GM19238 (cell line): Measurements from ENCODE around the gene NUP50.
"Not testable (repeated sequence)": the region's sequence is repeated elsewhere in the genome, so short reads cannot be mapped to it uniquely, and the experiment has no call there.

Experiments used
- DNase-seq: peaks from one replicate; pipeline ENCODE4 v3.0.0; 2011; ENCODE audit warnings: low spot score; ENCODE audit not compliant: insufficient read length

NUP50 gene

DNA sequence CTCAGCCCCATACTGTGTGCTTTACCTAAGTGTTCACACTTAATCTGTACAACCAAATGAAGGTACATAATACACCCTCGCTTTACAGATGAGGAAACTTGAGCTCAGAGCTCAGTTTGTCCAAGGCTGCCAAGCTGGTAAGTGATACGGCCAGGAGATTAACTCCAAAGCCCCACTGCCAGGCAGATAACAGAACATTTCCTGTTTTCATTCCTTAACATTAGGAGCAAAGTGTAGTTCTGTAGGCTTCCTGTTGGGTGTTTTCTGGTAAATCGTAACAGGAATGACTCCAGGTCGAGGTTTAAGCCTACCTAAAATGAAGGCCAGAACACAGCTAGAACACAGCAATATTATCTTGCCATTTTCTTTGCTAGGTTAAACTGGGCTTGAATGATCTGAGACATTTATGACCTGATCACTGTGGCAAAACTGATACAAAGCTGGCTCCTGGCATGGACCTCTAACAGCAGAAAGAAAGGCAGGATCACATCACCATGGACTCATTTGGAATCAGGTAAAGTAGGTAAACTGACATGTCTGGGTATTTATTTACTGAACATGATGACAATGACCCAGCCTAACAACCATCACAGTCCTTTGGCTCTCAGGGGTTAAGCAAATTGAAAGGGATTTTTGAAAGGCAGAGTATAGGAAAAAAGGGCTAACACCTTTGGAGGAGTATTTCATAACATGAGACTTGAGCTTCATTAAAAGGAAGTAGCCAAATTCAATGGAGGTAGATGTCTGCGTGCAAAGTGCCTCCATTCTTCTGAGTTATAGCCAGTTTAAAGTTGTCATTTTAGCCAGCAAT is 3.9 kb upstream of the NUP50 start:
- no peak for DNase-seq

DNA sequence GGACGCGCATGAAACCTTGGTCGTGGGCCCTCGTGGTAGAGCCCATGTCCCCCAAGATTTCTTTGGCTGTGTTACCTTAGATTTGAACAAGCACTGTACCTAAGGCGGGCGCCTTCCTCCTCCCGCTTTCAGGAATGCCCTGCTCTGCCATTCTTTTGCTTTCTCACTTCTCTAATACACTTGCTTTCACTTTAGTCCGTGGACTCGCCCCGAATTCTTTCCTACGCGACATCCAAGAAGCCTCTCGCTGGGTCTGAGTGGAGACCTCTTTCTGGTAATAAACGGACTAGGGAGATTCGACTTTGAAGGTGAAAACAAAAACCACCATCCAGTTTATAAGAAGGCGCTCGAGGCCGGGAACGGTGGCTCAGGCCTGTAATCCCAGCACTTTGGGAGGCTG is 1.2 kb upstream of the NUP50 start:
- no peak for DNase-seq

DNA sequence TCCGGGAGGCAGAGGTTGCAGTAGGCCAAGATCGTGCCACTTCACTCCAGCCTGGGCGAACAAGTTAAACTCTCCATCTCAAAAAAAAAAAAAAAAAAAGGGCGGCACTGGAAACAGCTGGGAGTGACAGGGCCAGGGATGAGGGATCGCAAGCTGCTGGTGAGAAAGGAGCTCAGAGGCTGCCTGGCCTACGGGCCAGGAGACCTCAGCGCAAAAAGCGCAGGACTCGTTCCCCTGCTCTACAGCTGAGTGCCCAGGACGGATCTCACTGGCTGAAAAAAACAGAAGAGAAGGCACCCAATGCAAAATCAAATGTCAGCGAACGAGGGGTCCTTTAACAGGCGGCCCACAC is 650 bp upstream of the NUP50 start:
- no peak for DNase-seq

DNA sequence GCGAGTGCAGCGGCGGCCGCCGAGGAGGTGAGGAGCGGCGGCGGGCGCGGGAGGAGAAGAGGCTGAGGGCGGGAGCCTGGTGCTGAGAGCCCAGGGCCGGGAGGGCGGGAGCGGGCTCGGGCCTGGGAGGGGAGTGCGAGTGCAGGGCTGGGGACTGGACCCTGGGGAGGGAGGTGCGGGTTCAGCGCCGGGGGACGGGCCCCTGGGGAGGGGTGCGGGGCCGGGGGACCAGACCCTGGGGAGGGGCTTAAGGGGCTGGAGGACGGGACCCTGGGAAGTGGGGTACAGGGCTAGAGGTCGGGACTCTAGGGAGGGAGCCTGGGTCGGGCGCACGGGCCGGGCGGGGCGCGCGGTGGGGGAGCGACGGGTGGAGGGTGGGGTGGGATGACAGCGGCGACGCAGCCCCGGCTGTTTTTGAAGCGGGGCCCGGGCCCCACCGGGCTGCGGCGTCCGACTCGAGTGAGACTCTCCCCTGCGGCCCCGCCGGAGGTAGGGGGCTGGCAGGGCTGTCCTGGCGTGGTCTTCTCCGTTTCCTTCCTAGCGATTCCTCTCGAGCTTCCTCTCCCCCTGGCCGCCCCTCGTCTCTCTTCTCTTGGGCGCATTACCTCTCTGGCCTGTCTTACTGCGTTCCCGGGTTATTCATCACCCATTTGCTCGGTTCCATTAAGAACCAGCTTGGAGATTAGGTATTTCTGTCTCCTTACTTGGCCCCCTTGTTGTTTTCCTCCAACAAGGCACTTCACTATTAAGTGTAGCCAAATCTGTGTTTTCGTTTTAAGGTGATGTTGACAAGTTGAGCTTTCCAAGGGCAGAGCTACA is 754 bp downstream of the NUP50 start:
- DNase-seq: peak; percentile 37

DNA sequence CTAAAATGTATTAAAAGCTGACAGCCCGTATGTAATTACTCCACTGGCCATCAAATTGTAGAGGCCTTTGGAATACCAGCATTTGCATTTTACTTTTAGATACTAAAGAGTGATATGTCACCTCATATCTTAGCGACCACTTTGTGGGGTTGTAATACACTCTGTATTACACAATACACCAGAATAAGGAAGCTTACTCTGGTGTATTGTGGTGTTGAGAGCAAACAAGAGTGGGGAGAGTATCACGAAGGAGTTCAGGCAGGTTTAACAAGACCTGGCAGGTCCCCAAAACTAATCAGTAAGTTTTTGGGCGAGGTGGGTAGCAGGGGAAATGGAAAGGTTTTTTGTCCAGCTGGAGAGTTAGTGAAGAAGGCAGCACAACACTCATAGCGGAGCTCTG is 3.2 kb downstream of the NUP50 start:
- DNase-seq: no peak

DNA sequence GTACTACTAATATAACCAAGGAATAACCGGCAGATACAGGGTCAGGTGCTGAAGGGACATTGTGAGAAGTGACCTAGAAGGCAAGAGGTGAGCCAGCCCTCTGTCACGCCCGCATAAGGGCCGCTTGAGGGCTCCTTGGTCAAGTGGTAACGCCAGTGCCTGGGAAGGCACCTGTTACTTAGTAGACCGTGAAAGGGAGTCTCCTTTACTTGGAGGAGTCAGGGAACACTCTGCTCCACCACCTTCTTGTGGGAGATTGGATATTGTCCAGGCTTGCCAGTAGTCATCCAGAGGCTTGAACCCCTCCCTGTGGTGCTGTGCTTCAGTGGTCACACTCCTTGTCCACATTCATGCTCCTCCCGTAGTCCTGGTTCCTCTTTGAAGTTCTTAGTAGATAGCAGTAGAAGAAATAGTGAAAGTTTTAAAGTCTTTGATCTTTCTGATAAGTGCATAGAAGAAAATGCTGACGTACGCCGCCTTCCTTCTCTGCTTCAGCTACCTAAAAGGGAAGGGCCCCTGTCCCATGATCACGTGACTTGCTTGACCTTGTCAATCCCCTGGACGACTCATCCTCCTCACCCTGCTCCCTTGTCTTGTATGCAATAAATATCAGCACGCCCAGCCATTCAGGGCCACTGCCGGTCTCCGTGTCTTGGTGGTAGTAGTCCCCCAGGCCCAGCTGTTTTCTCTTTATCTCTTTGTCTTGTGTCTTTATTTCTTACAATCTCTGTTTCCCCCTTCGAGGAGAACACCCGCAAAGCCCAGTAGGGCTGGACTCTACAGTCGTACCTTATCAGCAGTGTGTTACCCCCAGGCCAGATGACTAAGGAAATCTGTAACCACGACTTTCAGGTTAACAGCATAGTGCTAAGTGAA is 6.1 kb downstream of the NUP50 start:
- no peak for DNase-seq

DNA sequence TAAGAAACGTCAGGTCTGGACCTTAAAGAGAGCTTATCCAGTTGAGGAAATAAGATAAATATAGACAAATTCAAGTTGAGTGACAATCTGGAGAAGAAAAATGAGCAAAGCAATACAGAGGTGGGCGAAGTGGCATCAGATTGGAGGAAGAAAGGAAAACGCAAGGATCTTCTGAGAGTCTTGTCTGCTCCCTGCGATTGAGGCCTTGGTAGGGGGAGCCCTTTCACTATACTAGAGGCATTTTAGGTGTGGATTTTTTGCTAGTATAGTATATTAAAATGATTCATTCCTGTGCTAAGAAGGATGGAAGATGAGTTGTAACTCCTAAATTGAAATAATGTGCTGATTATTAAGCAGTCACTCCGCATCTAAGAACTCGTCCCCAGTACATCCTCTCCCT is 8.1 kb downstream of the NUP50 start:
- no peak for DNase-seq

DNA sequence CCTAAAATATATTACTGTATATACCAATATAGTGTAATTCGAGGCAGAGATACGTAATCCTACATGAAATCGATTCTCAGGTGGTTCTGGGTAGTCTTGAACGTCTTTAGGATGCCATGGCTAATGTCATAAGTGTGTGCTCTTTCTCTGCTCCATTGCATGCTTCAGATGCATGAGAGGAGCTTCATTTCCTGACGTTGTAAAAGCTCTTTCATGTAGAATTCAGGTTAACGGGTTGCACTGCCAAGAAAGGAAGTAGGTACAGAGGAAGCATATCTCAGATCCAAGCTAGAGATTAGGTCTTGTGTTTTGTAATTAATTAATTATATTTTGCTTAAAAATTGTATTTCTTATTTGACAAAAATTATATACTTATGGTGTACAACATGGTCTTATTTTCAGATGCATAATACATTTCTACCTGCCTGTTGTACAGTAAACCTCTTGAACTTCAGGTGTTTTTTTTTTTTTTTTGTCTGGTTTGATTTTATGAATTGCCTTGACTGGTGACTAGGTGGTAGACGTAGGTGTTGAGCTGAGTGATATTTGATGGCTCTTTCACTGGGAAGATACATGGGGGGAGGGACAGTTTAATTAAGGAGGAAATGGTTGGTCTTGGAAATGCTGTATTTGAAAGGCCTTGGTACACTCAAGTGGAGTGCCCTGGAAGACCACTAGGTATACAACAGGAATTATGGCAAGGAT is 9.3 kb downstream of the NUP50 start:
- no peak for DNase-seq

DNA sequence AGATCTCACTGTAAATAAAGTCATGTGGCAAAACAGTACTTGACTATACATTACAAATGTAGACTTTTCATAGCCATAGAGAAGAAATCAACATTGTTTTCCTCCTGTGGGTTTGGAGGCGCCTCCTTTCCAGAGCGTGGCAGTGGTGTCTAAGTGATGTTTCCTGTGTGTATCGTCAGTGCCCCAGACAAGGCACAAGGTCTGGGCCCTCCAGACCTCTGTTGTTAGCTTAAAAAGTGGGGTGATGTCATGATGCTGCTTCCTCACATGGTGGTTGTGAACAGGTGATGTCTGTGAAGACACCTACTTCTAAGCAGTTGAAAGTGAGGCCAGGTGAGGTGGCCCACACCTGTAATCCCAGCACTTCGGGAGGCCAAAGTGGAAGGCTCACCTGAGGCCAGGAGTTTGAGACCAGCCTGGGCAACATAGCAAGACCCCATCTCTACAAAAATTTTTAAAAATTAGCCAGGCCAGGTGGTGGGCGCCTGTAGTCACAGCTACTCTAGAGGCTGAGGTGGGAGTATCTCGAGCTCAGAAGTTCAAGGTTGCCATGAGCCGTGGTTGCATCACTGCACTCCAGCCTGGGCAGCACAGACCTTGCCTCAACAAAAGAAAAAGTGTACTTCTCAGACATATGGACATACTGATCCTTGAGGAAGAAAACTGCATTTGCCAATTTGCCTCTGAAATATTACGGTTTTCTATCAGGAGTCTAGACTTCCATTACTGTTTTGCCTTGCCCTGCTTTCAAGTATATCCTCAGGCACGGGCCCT is 15.7 kb downstream of the NUP50 start:
- DNase-seq: no peak

DNA sequence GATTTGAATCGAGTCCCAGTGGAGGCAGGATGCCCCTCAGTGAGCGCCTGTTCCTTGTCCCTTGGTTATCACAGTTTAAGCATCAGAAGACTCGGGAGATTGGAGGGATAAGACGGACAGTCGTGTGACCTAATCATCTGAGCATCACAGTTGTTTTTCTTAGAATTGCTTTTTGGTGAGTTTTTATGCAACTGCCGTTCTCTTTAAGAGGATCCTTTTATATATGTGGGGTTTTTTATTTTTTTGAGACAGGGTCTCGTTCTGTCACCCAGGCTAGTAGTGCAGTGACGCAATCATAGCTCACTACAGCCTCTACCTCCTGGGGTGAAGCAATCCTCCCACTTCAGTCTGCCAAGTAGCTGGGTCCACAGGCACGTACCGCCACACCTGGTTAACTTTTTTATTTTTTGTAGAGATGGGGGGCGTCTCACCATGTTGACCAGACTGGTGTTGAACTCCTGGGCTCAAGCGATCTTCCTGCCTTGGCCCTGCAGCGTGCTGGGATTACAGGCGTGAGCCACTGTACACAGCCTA is 16.5 kb downstream of the NUP50 start:
- no peak for DNase-seq

DNA sequence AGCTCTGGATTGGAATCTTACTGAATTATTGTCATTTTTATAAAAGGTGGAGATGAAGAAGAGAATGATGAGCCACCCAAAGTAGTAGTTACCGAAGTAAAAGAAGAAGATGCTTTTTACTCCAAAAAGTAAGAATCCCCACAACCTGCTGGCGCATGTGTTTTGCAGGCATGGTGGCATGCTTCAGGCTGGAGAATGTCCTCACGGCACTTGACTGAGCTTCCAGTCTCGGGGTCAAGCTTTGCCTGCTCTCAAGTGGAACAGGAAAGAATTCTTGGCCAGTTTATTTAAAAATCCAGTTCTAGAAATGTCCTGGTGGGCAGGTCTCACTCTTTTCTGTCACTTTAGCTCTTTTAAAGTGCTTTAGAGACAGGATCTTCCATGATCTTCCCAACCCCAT is 17.5 kb downstream of the NUP50 start:
- no peak for DNase-seq

DNA sequence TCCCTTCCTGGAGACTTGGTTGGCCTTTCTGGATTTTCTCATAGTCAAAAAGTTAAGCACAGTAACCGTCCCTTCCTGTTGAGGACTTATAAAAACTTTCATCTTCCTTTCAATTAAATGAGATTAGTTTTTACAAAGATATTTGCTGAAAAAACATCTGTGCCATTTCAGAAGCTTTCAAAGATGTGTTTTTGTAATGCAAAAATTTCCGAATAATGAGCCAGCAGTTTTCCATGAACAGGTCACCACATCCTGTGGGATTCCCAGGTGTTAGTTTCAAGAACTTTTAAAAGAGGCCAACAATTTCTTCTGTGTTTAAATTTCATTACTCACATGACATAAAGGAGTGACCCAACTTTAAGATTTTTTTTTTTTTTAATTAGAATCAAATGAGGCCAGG is 18.0 kb downstream of the NUP50 start:
- DNase-seq: no peak

DNA sequence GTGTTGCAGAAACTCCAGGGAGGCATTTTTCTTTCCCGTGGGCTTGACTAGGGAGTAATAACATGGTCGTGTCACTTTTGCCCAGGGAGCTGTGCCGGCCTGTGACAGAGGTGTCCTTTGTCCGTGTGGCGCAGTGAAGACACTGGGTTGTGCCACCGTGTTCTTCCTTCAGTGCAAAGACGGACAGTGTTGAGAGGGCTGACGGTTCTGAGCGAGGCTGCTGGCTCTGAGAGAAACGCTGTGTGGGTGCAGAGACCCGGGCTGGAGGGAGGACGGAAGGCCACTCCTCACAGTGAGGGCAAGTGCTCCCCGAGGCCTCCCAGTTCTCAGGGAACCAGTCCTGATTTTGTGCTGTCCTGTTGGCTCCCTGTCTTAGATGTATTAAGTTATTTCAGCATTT is 20.2 kb downstream of the NUP50 start:
- no peak for DNase-seq

DNA sequence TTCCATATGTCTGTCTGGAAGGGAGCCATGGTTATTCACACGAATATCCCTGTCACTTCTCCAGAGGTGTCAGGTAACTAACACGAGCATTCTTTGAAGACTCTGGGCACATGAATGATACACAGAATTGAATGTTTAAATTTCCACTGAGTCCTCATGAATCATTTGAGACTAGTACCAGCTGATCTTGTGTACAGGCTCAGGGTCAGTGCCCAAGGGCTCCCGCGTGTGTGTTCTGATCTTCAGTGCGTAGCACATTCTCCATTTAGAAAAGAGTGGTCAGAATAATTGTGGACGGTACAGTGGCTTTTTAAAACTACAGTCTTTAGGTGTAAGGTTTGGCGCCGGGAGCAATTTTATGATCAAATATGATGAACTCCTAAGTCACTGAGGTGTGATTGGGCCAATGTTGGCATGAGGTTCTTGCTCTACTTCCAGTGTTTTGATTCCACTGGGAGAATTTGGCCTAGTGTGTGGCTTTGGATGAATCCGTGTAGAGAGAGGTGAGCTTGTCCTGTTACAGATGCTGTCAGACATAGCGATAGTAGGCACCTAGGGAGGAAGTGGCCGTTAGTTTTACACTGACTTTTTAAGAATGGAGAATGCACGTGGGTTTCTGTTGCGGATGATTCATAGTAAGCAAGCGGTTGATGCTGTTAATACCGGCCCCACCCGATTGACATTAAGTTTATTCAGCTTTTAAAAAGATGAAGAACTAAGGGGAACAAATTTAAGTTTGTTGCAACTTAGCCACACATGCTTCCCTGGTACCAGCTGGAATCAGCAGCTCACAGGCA is 22.2 kb downstream of the NUP50 start:
- DNase-seq: no peak

DNA sequence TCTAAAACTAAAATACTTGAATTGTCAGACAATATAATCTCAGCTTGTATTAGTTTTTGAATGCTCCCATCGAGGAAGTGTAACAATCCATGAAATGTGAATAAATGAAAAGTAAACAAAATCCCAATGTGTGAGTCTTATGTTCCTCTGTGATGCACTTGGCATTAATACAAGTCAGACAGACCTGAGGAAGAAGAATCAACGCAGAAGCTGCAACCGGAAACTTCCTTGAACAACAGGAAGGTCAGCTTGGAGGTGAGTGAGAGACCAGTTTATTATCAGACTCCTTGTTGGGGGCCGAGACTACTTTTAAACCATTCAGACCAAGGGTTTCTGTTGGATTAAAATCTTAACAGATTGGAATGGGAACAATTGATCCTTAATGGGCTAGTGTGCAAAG is 24.2 kb downstream of the NUP50 start:
- no peak for DNase-seq

DNA sequence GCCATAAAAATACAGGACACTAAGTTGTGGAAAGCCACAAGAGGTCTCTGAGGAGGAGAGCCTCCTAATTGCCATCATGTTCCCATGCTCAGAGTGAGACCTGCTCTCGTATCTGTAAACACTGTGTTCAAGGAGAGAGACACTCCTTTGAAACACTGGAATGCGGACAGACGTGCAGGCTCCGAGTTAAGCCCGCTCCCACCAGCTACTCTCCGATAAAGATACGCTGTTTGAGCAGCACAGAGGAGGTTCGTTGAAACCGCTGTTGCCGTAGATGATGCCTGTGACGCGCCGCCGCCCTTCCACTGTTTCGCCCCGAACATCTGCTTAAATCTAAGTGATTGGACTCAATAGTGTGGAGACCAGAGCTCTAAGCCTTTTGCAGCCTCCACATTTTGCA is 25.1 kb downstream of the NUP50 start:
- DNase-seq: no peak

DNA sequence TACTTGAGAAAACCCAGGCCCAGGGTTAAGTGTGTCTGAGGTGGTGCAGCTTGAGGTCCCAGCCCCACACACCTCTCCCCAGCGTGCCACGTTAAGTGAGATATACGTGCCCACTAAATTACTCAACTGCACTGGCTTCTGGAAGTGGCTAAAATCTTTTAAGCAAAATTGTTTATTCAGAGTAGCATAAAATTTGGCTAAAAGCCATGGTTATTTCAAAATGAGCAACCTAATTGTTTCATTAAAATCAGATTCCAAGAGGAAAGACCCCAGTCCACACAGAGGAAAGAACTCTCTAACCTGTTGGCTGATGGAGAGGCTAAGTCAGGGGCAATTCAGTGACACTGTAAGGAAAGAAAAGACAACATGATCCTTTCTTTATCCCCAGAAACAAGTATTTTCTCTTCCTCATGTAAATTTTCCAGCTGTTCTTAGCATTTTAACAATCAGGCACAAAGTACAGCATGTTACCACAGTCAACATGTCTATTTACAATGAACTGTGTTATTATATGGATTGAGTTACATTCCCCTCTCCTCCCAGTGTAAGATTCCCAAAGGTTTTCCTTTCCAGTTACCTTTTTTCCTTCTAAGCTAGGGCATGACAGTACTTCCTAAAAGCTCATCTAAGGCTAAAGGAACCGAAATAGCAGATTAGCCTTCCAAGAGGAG is 26.6 kb downstream of the NUP50 start:
- no peak for DNase-seq

DNA sequence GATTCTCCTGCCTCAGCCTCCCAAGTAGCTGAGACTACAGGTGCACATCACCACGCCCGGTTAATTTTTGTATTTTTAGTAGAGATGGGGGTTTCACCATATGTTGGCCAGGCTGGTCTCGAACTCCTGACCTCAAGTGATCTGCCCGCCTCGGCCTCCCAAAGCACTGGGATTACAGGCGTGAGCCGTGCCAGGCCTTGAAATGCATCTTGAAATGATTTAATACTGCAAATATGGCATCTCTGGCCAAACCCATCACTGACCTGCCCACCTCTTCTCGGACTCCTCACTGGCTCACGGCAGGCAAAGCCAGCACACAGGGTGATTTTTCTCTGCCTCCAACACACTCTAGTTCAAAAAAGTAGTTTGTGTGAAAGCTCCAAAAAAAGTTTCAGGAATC is 28.0 kb downstream of the NUP50 start:
- DNase-seq: not testable (repeated sequence)

DNA sequence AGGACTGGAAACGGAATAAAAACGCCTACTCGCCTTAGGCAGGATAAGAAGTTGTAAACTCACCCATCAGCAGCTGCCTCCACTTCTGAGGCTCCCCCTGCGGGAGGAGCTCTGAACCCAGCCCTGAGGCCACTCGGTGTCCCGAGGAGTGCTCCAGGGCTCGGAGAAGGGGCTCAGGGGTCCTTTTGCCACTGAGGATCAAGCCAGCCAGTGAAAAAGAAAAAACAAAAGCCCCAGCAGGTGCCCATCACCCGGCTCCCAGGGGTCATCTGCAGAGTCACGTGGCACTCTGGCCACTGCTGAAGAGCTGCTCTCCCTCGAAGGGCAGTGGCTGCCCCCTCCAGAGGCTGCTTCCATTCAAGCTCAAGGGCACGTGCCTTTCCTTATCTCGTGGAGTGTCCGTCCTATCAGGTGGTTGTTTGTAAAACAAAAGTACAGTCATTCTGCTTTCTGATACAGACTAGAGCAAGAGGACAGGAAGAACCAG is 29.0 kb downstream of the NUP50 start:
- DNase-seq: no peak
